ENCODE measurements around the gene WDFY3.

DNA sequence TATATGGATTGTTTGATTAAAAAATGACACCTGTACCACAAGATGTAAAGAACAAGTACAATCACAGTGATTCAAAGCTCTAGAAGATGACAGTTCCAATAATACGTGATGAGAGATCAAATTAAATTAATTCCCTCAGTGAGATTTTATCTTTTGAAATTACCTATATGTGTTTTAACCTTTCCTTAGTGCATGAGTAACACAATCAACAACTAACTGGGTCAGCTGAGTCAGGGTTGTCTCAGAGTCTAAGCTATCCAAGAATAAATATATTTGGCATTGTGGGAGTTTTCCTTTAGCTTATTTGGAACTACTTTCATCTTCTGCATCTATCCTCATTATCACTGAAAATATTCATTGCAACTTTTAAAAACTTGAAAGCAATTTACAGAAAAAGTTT is 162.8 kb downstream of the WDFY3 start:
- no peak for TF ChIP-seq CC2D1A (IDR thresholded peaks at IDR 0.05)
- no peak for TF ChIP-seq EZH2 (IDR thresholded peaks at IDR 0.05; ENCODE audit: borderline replicate concordance, low read depth, low read length)
- TF ChIP-seq ETV6 (IDR thresholded peaks at IDR 0.05; ENCODE audit: borderline replicate concordance in 1 of 2, low read depth in 2 of 2, low read length in 1 of 2): no peak
- TF ChIP-seq ETV6 (CRISPR knock-in tag; IDR thresholded peaks at IDR 0.05; ENCODE audit: borderline replicate concordance): no peak
- TF ChIP-seq, protein P1, sequence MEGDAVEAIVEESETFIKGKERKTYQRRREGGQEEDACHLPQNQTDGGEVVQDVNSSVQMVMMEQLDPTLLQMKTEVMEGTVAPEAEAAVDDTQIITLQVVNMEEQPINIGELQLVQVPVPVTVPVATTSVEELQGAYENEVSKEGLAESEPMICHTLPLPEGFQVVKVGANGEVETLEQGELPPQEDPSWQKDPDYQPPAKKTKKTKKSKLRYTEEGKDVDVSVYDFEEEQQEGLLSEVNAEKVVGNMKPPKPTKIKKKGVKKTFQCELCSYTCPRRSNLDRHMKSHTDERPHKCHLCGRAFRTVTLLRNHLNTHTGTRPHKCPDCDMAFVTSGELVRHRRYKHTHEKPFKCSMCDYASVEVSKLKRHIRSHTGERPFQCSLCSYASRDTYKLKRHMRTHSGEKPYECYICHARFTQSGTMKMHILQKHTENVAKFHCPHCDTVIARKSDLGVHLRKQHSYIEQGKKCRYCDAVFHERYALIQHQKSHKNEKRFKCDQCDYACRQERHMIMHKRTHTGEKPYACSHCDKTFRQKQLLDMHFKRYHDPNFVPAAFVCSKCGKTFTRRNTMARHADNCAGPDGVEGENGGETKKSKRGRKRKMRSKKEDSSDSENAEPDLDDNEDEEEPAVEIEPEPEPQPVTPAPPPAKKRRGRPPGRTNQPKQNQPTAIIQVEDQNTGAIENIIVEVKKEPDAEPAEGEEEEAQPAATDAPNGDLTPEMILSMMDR (IDR thresholded peaks at IDR 0.05 in 2 of 3, conservative IDR thresholded peaks at IDR 0.05 in 1 of 3; ENCODE audit: insufficient read depth in 2 of 3, low read depth in 1 of 3, low read length in 3 of 3): no peak
- no peak for TF ChIP-seq POLR2A (conservative IDR thresholded peaks at IDR 0.05)
- TF ChIP-seq, protein P2, sequence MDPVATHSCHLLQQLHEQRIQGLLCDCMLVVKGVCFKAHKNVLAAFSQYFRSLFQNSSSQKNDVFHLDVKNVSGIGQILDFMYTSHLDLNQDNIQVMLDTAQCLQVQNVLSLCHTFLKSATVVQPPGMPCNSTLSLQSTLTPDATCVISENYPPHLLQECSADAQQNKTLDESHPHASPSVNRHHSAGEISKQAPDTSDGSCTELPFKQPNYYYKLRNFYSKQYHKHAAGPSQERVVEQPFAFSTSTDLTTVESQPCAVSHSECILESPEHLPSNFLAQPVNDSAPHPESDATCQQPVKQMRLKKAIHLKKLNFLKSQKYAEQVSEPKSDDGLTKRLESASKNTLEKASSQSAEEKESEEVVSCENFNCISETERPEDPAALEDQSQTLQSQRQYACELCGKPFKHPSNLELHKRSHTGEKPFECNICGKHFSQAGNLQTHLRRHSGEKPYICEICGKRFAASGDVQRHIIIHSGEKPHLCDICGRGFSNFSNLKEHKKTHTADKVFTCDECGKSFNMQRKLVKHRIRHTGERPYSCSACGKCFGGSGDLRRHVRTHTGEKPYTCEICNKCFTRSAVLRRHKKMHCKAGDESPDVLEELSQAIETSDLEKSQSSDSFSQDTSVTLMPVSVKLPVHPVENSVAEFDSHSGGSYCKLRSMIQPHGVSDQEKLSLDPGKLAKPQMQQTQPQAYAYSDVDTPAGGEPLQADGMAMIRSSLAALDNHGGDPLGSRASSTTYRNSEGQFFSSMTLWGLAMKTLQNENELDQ (CRISPR knock-in tag; IDR thresholded peaks at IDR 0.05; ENCODE audit: borderline replicate concordance): no peak
